ENCODE results near the gene BNC2.

DNA sequence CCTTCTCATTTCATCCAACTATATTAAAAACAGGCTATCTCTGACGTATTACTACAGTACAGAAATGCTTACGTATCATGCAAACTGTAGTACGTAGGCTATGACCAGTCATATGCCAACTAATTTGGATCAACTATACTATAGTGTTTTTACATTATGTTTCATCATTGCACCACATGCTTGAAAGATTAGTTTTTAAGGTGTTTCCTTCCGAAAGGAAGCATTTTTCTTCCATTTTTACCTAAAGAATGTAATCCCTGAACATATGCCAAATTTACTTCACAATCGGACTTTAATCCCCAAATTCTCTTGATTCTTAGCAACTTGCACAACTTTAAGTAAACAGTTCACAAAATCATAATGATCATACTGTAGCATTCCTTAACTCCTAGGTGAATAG lies 153.9 kb downstream of the BNC2 start:
- no peak for TF ChIP-seq ZNF792 (tag by site-specific recombination; IDR thresholded peaks at IDR 0.05)
- TF ChIP-seq ZNF184 (tag by site-specific recombination; IDR thresholded peaks at IDR 0.05), result no peak
- TF ChIP-seq, protein P1, sequence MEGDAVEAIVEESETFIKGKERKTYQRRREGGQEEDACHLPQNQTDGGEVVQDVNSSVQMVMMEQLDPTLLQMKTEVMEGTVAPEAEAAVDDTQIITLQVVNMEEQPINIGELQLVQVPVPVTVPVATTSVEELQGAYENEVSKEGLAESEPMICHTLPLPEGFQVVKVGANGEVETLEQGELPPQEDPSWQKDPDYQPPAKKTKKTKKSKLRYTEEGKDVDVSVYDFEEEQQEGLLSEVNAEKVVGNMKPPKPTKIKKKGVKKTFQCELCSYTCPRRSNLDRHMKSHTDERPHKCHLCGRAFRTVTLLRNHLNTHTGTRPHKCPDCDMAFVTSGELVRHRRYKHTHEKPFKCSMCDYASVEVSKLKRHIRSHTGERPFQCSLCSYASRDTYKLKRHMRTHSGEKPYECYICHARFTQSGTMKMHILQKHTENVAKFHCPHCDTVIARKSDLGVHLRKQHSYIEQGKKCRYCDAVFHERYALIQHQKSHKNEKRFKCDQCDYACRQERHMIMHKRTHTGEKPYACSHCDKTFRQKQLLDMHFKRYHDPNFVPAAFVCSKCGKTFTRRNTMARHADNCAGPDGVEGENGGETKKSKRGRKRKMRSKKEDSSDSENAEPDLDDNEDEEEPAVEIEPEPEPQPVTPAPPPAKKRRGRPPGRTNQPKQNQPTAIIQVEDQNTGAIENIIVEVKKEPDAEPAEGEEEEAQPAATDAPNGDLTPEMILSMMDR (tag by site-specific recombination; IDR thresholded peaks at IDR 0.05), result no peak
- TF ChIP-seq, protein P2, sequence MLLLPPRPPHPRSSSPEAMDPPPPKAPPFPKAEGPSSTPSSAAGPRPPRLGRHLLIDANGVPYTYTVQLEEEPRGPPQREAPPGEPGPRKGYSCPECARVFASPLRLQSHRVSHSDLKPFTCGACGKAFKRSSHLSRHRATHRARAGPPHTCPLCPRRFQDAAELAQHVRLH (tag by site-specific recombination; IDR thresholded peaks at IDR 0.05), result no peak
- no peak for TF ChIP-seq ZNF132 (tag by site-specific recombination; IDR thresholded peaks at IDR 0.05; ENCODE audit: borderline replicate concordance)
- TF ChIP-seq ZNF670 (tag by site-specific recombination; IDR thresholded peaks at IDR 0.05; ENCODE audit: low read depth), result no peak
- TF ChIP-seq, protein P3, sequence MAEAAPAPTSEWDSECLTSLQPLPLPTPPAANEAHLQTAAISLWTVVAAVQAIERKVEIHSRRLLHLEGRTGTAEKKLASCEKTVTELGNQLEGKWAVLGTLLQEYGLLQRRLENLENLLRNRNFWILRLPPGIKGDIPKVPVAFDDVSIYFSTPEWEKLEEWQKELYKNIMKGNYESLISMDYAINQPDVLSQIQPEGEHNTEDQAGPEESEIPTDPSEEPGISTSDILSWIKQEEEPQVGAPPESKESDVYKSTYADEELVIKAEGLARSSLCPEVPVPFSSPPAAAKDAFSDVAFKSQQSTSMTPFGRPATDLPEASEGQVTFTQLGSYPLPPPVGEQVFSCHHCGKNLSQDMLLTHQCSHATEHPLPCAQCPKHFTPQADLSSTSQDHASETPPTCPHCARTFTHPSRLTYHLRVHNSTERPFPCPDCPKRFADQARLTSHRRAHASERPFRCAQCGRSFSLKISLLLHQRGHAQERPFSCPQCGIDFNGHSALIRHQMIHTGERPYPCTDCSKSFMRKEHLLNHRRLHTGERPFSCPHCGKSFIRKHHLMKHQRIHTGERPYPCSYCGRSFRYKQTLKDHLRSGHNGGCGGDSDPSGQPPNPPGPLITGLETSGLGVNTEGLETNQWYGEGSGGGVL (tag by site-specific recombination; IDR thresholded peaks at IDR 0.05), result no peak
- no peak for TF ChIP-seq ZNF311 (tag by site-specific recombination; IDR thresholded peaks at IDR 0.05; ENCODE audit: borderline replicate concordance)
- no peak for TF ChIP-seq GLI4 (tag by site-specific recombination; IDR thresholded peaks at IDR 0.05)
- TF ChIP-seq SETDB1 (IDR thresholded peaks at IDR 0.05; ENCODE audit: insufficient read length, low read length), result no peak
- TF ChIP-seq, protein P4, sequence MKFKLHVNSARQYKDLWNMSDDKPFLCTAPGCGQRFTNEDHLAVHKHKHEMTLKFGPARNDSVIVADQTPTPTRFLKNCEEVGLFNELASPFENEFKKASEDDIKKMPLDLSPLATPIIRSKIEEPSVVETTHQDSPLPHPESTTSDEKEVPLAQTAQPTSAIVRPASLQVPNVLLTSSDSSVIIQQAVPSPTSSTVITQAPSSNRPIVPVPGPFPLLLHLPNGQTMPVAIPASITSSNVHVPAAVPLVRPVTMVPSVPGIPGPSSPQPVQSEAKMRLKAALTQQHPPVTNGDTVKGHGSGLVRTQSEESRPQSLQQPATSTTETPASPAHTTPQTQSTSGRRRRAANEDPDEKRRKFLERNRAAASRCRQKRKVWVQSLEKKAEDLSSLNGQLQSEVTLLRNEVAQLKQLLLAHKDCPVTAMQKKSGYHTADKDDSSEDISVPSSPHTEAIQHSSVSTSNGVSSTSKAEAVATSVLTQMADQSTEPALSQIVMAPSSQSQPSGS (tag by site-specific recombination; IDR thresholded peaks at IDR 0.05; ENCODE audit: low read depth), result no peak
- TF ChIP-seq PRDM1 (tag by site-specific recombination; IDR thresholded peaks at IDR 0.05), result no peak
- no peak for TF ChIP-seq ZNF302 (tag by site-specific recombination; IDR thresholded peaks at IDR 0.05; ENCODE audit: low read depth)

Data from HEK293 (cell line).